Central memory CD8-positive, alpha-beta T cell (primary cell): ENCODE results near the gene ZKSCAN5.

Experiments used
- ATAC-seq: fragments of 150-1000 bp; cut with Tn5 transposase; replicated peaks from 2 replicates; pipeline ENCODE4 v1.10.0; 2022; ENCODE audit warnings: mild to moderate bottlenecking, moderate FRiP score, moderate number of reproducible peaks; ENCODE audit not compliant: poor library complexity, severe bottlenecking; ENCODE audit errors: extremely low read depth
- DNase-seq, 2 donors: peaks; one replicate each; pipeline ENCODE4 v3.0.0; 2021; ENCODE audit warnings: low spot score in 2 of 2
- H3K27ac Mint-ChIP-seq: one replicate; pipeline ENCODE4 v1.8.0; 2022; ENCODE audit warnings: low read depth, mild to moderate bottlenecking, moderate library complexity, mixed read lengths
- H3K27me3 Mint-ChIP-seq: one replicate; pipeline ENCODE4 v1.8.0; 2022; ENCODE audit warnings: mixed read lengths
- H3K36me3 Mint-ChIP-seq: one replicate; pipeline ENCODE4 v1.8.0; 2022; ENCODE audit warnings: mild to moderate bottlenecking, moderate library complexity, mixed read lengths; ENCODE audit not compliant: insufficient read depth
- H3K4me1 Mint-ChIP-seq: one replicate; pipeline ENCODE4 v1.8.0; 2022; ENCODE audit warnings: mixed read lengths
- H3K4me3 Mint-ChIP-seq: one replicate; pipeline ENCODE4 v1.8.0; 2022; ENCODE audit warnings: mild to moderate bottlenecking, moderate library complexity, mixed read lengths
- H3K9me3 Mint-ChIP-seq: one replicate; pipeline ENCODE4 v1.8.0; 2022; ENCODE audit warnings: mixed read lengths

Gene ZKSCAN5

DNA sequence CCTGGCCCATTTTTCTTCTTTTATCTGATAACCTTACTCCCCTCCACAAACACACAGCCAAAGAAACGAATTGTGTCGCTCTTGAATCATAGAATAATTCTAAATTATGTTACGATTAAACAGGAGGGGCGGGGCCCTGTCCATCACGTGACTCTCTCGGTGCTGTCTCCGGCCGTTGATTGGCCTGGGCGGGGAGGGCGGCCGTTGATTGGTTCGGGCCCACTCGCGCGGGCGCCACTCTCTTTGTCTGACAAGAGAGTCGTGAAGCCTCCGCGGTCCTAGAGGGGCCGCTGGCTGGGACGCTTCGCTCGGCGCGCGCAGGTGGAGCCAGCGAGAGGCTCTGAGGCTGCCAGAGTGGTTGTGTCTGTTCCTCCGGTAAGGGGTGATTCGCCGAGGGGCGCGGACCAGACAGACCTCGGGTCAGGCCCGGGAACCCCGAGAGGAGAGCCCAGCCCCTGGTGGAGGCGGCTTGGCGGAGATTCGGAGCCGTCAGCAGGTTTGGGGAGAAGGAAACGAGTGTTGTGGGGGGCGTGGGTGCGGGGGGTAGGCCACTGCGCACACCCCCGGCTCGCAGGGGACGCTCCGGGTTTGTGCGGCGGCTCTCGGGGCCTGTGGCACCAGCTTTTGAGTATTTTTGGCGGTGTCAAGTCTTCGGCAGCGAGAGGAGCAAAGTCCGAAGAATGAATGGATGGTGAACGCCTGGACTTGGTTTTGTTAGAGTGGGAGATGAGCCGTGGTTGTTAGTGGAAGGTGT is 31.7 kb upstream of the ZKSCAN5 start, which contains the start of gene ZNF789:
Gene ZNF789 (plus strand): TSS at position 330 of the 754 bp plus-strand sequence. CDS start 3,567 bp downstream, outside the sequence.
- Mint-ChIP-seq H3K4me3 (peak within 1 kb of the TSS; percentile 96), H3K36me3 (peaks cover 15% of the 10 kb centered on the region), H3K9me3 (no peaks in the 10 kb centered on the region), H3K4me1 (peaks cover 24% of the 10 kb centered on the region), H3K27ac (peak within 1 kb of the TSS; percentile 90), H3K27me3 (no peaks in the 10 kb centered on the region)
- DNase-seq (peak; percentile 90 to 95), ATAC-seq (peak; percentile 98)

DNA sequence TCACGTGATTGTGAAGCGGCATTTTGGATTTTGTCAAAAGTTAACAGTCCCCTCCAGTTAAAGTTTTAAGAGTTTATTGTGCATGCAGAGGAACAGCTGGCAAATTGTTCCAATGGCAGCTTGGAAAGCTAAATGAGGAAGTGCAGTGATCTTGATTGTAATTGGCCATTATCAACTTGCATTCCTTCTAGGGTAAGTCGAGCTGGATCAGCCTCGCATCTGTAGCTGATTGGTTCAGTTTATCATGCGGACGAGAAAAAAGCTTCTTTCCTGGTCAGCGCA is 31.2 kb upstream of the ZKSCAN5 start:
- no peak for ATAC-seq
- Mint-ChIP-seq H3K4me1 (peaks cover 28% of the 10 kb centered on the region), H3K27ac (peak overlapping the region; percentile 90), H3K36me3 (peaks cover 16% of the 10 kb centered on the region), H3K9me3 (no peaks in the 10 kb centered on the region), H3K27me3 (no peaks in the 10 kb centered on the region), H3K4me3 (peak overlapping the region; percentile 96)
- DNase-seq = no peak

- Mint-ChIP-seq H3K27me3 (no peaks in the 10 kb centered on the region), H3K4me3 (no peak overlapping the region), H3K9me3 (no peaks in the 10 kb centered on the region), H3K4me1 (peaks cover 40% of the 10 kb centered on the region), H3K36me3 (peaks cover 21% of the 10 kb centered on the region), H3K27ac (no peak overlapping the region)
- ATAC-seq = no peak
- DNase-seq = no peak
Observed at GRCh38 chr7:99476107-99476506, 28.4 kb upstream of the ZKSCAN5 start.

DNA sequence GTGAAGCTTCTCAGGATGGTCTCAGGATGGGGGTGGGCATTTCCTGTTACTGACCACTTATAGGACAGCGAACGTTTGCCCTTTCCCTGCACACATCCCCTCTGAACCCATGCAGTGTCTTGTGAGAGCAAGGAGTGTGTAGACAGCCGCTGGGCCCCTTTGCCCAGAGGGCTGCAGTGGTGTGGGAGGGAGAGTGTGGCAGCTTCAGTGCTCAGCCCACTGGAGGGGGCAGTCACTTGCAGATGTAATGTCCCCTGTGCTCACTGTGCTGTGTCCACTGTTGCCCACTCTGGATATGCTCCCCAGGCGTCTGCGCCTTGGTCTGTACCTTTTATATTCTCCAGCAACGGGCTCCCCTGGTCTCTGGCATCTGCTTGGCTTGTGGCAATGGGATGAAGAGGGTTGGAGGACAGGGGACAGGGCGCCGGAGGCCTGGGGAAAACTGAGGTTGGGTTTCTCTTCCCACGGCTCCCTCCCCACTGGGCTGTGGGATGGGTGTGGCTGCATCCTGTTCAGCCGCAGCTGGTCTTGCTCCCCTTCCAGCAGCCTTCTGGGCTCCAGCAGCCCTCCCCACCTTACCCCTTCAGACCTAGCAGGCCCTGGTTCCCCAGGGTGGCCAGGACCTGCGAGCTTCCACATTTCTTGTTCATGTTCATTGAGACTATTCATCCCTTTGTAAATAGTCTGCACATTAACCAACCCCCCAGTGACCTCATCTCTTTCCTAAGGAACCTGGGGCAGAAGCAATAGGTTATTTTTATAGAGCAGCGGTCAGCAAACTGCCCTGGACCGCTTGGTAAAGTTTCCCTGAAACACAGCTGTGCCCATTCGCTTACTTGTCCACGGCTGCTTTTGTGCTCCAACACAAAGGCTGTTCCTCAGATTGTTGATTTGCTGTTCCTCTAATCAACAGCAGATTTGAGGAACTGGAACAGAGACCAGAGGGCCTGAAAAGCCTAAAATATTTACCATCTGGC is 25.7 kb upstream of the ZKSCAN5 start:
- Mint-ChIP-seq H3K4me3 (peak overlapping the region; percentile 40), H3K27ac (peak overlapping the region; percentile 72), H3K4me1 (peaks cover 22% of the 10 kb centered on the region), H3K27me3 (no peaks in the 10 kb centered on the region), H3K36me3 (peaks cover 22% of the 10 kb centered on the region), H3K9me3 (no peaks in the 10 kb centered on the region)
- DNase-seq (no peak), ATAC-seq (no peak)

DNA sequence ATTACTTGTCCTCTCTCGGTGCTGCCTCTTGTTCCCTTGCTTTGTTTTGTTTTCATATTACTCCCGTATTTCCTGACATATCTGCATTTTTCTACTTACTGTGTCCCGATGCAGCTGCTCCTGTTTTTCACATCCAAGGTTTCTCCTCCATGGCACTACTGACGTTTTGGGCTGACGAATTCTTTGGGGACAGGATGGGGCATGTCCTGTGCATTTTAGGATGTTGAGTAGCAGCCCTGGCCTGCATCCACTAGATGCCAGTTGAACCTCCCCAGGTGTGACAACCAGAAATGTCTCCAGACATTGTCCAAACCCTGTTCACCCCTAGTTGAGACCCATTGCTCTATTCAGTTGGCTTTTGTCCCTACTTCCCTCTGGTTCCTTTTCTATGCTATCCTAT is 19.4 kb upstream of the ZKSCAN5 start:
- Mint-ChIP-seq H3K4me3 (no peak overlapping the region), H3K9me3 (no peaks in the 10 kb centered on the region), H3K27me3 (no peaks in the 10 kb centered on the region), H3K4me1 (peaks cover 6% of the 10 kb centered on the region), H3K36me3 (peaks cover 25% of the 10 kb centered on the region), H3K27ac (no peak overlapping the region)
- ATAC-seq = no peak
- no peak for DNase-seq

GRCh38 chr7:99489235-99489634 is 15.2 kb upstream of the ZKSCAN5 start:
- Mint-ChIP-seq H3K36me3 (peaks cover 37% of the 10 kb centered on the region), H3K27ac (no peak overlapping the region), H3K27me3 (no peaks in the 10 kb centered on the region), H3K4me3 (no peak overlapping the region), H3K4me1 (peaks cover 6% of the 10 kb centered on the region), H3K9me3 (peaks cover 3% of the 10 kb centered on the region)
- no peak for DNase-seq
- ATAC-seq = no peak

DNA sequence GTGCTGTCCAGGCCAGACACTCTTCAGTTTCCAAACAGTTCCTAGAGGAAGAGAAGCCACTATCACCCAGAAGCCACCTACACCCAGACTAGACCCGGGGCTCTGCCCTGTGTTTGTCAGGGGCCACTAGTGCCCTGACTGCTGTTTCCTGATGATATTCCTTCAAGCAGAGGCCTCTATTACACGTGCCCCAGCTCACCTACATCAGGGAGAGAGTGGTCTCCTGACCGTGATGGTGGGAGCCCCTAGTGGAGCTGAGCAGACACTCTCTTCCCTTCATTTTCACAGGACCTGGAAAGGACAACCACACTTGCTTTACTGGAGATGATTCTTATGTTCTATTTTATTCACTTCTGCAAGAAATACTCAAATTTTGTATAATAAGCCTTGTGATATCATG is 13.6 kb upstream of the ZKSCAN5 start:
- no peak overlapping the region for H3K4me3 Mint-ChIP-seq
- ATAC-seq (no peak), DNase-seq (no peak)
- H3K27me3 Mint-ChIP-seq = no peaks in the 10 kb centered on the region
- no peaks in the 10 kb centered on the region for H3K4me1 Mint-ChIP-seq
- peaks cover 3% of the 10 kb centered on the region for H3K9me3 Mint-ChIP-seq
- H3K36me3 Mint-ChIP-seq = peaks cover 49% of the 10 kb centered on the region
- H3K27ac Mint-ChIP-seq = no peak overlapping the region

- no peak for ATAC-seq
- no peak overlapping the region for H3K27ac Mint-ChIP-seq
Observed at GRCh38 chr7:99493823-99494222, 10.6 kb upstream of the ZKSCAN5 start.

DNA sequence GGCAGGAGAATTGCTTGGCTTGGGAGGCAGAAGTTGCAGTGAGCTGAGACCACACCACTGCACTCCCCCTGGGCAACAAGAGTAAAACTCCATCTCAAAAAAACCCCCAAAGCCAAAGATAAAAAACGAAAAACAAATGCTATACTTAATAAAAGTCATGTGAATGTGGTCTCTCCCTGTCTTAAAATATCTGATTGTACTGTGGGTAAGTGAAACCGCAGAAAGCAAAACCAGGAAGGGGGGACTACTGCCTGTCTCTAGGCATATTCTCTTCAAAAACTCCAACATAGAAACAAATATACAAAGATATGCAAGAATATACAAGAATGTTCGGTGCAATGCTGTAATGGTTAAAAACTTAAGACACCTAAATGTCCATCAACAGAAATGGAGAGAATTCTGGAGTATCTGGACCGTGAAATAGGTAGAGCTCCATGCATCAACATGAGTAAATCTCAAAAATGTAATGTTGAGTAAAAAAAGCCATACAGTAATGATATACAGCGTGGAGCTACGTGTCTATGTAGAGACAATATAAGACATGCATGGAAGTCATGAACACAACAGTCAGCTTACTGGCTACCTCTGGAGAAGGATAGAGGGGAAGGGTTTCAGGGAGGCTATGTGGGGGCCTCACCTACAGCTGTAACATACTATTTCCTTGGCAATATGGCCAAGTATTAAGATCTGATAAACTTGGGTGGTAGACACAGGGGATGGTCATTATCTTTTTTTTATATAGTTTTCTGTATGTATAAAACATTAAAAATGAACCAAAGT is 6.5 kb upstream of the ZKSCAN5 start:
- H3K27me3 Mint-ChIP-seq = no peaks in the 10 kb centered on the region
- ATAC-seq (no peak), DNase-seq (no peak)
- H3K4me1 Mint-ChIP-seq = peaks cover 30% of the 10 kb centered on the region
- H3K9me3 Mint-ChIP-seq = peaks cover 3% of the 10 kb centered on the region
- peaks cover 56% of the 10 kb centered on the region for H3K36me3 Mint-ChIP-seq
- H3K27ac Mint-ChIP-seq = peak overlapping the region; percentile 98
- peak overlapping the region; percentile 97 for H3K4me3 Mint-ChIP-seq

More at GRCh38 chr7:99493823-99494222, 10.6 kb upstream of the ZKSCAN5 start:
- no peaks in the 10 kb centered on the region for H3K27me3 Mint-ChIP-seq
- peaks cover 67% of the 10 kb centered on the region for H3K36me3 Mint-ChIP-seq
- H3K4me3 Mint-ChIP-seq = no peak overlapping the region
- DNase-seq = no peak
- H3K4me1 Mint-ChIP-seq = peaks cover 15% of the 10 kb centered on the region
- H3K9me3 Mint-ChIP-seq = peaks cover 3% of the 10 kb centered on the region

DNA sequence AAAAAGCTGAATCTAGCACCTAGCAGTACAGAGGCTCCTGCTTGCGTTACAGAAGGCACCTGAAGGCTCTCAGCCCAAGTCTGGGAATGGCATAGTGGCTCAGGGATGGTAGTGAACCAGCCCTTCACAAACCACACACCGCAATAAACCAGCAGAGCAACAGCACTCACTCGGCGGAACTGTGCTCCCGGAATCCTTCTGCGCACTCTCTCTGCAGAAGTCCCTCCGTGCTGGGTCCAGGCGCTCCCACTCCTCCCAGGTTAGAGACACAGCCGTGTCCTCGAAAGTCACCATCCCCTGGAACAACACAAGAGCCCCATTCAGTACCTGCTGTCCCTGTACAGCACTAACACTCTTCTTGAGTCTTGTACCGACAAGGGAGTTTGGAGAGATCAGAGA is 5.9 kb upstream of the ZKSCAN5 start:
- Mint-ChIP-seq H3K4me3 (peak overlapping the region; percentile 97), H3K9me3 (peaks cover 2% of the 10 kb centered on the region), H3K4me1 (peaks cover 30% of the 10 kb centered on the region), H3K27ac (peak overlapping the region; percentile 98), H3K36me3 (peaks cover 50% of the 10 kb centered on the region), H3K27me3 (no peaks in the 10 kb centered on the region)
- DNase-seq = no peak
- ATAC-seq = no peak

DNA sequence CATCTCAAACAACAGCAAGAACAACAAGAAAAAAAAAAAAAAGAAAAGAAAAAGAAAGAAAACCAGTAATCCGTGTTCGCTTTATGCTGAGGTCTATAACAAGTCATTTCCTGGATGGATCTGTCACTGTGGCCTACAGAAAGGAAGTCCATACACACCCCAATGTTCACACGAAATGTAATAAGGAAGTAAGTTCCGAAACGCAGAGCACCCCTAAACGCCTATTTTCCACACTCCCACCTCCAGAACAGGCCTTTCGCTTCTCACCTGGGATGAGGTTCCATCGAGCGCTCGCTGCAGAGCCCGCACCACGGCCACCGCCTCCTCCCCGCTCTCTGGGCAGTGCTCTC is 5.1 kb upstream of the ZKSCAN5 start:
- H3K36me3 Mint-ChIP-seq = peaks cover 44% of the 10 kb centered on the region
- peak overlapping the region; percentile 98 for H3K27ac Mint-ChIP-seq
- peaks cover 30% of the 10 kb centered on the region for H3K4me1 Mint-ChIP-seq
- DNase-seq = peak in 1 of 2 donors; percentile 14
- H3K4me3 Mint-ChIP-seq = peak overlapping the region; percentile 97
- H3K9me3 Mint-ChIP-seq = no peaks in the 10 kb centered on the region
- no peaks in the 10 kb centered on the region for H3K27me3 Mint-ChIP-seq
- peak; percentile 70 for ATAC-seq
